Upper lobe of left lung (tissue), 4 donors: ENCODE data around the gene OR1F1.

Experiments
- POLR2A ChIP-seq, 4 donors: fragments of 450-650 bp; IDR thresholded peaks; one replicate each; pipeline ENCODE4 v1.5.1; 2016 to 2017; ENCODE audit warnings: antibody characterized with exemption in 4 of 4, mild to moderate bottlenecking in 2 of 4
- TF ChIP-seq, protein P1 (sequence below), 6 experiments: fragments of 450-650 bp in 4 of 6; fragments of 200-600 bp in 2 of 6; sonication (generic) in 2 of 6; IDR thresholded peaks; one replicate each; pipeline ENCODE4 v1.5.1; 2016 to 2019; ENCODE audit warnings: antibody characterized with exemption in 6 of 6

DNA sequence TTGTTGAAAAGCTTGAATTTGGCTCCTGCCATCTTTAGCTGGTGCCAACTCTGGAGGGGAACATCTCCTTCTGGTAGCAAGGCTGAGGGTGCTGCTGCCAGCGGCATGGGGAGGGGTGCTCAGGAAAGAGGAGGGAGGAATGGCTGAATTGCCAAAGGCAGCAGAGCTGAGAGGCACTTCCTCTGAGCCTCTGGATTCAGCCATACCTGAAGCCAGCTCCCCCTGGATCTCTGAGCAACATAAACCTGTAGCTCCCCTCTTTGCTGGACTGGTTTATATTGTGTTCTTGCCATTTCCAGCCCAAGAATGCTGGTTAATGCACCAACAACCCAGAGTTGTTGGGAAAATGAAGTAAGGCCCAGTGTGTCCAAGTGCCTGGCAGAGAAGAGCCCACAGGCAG lies 61.0 kb downstream of the OR1F1 start:
- no peak for TF ChIP-seq POLR2A (IDR thresholded peaks at IDR 0.05)
- TF ChIP-seq, protein P1, sequence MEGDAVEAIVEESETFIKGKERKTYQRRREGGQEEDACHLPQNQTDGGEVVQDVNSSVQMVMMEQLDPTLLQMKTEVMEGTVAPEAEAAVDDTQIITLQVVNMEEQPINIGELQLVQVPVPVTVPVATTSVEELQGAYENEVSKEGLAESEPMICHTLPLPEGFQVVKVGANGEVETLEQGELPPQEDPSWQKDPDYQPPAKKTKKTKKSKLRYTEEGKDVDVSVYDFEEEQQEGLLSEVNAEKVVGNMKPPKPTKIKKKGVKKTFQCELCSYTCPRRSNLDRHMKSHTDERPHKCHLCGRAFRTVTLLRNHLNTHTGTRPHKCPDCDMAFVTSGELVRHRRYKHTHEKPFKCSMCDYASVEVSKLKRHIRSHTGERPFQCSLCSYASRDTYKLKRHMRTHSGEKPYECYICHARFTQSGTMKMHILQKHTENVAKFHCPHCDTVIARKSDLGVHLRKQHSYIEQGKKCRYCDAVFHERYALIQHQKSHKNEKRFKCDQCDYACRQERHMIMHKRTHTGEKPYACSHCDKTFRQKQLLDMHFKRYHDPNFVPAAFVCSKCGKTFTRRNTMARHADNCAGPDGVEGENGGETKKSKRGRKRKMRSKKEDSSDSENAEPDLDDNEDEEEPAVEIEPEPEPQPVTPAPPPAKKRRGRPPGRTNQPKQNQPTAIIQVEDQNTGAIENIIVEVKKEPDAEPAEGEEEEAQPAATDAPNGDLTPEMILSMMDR (IDR thresholded peaks at IDR 0.05), result no peak
